ENCODE data around the gene RIC8A. TPM values are rescaled to one million over a fixed set of nuclear protein-coding genes. Genes with fewer than 3 reads are reported as not detected.

The RIC8A gene
- total and polyA plus RNA-seq, 2 donors from 2014 or later, result 52.3 to 92.1 TPM

GRCh38 chr11:199782-200181 is 7.7 kb upstream of the RIC8A start:
- Histone ChIP-seq H3K27me3 (ENCODE audit: control insufficient read depth, insufficient read depth, low read length) (no peaks in the 10 kb centered on the region), H3K36me3 (ENCODE audit: control insufficient read depth in 2 of 3, insufficient read depth in 3 of 3, low read length in 3 of 3) (peaks cover 0 to 16% (median 14%) of the 10 kb centered on the region in 3 donors), H3K4me3 (ENCODE audit: low read length in 3 of 3) (no peak overlapping the region), H3K27ac (ENCODE audit: low read depth in 2 of 2, low read length in 2 of 2) (no peak overlapping the region), H3K9ac (ENCODE audit: low read length in 3 of 3) (no peak overlapping the region), H3K4me1 (ENCODE audit: control insufficient read depth in 2 of 3, insufficient read depth in 2 of 3, low read depth in 1 of 3, low read length in 3 of 3) (peaks cover 0 to 3% (median 0%) of the 10 kb centered on the region in 3 donors), H3K9me3 (ENCODE audit: control insufficient read depth in 2 of 3, insufficient read depth in 1 of 3, low read length in 3 of 3) (no peaks in the 10 kb centered on the region)
- DNase-seq (peak in 2 of 5 donors; percentile 24 to 63), FAIRE-seq (no peak)
- TF ChIP-seq CTCF (IDR thresholded peaks at IDR 0.05; ENCODE audit: borderline replicate concordance, extremely low read depth, insufficient read depth), result no peak
- intact Hi-C loops (cut with DNase I), result no loop called here

- H3K36me3 ChIP-seq (ENCODE audit: control insufficient read depth in 2 of 3, insufficient read depth in 3 of 3, low read length in 3 of 3), result peaks cover 0 to 22% (median 20%) of the 10 kb centered on the region in 3 donors
- intact Hi-C loops (cut with DNase I), result no loop called here
- no peak overlapping the region for H3K9ac ChIP-seq (ENCODE audit: low read length in 3 of 3)
Observed at GRCh38 chr11:200224-201003, 7.1 kb upstream of the RIC8A start.

GRCh38 chr11:201966-202365 is 5.5 kb upstream of the RIC8A start:
- intact Hi-C loops (cut with DNase I), result no loop called here
- H3K27me3 ChIP-seq (ENCODE audit: control insufficient read depth, insufficient read depth, low read length), result no peaks in the 10 kb centered on the region
- H3K4me1 ChIP-seq (ENCODE audit: control insufficient read depth in 2 of 3, insufficient read depth in 2 of 3, low read depth in 1 of 3, low read length in 3 of 3), result peaks cover 0 to 19% (median 11%) of the 10 kb centered on the region in 3 donors
- H3K9me3 ChIP-seq (ENCODE audit: control insufficient read depth in 2 of 3, insufficient read depth in 1 of 3, low read length in 3 of 3), result no peaks in the 10 kb centered on the region
- FAIRE-seq, result no peak
- no peak for TF ChIP-seq CTCF (IDR thresholded peaks at IDR 0.05; ENCODE audit: borderline replicate concordance, extremely low read depth, insufficient read depth)
- peak in 2 of 5 donors; percentile 7 to 9 for DNase-seq
- no peak overlapping the region for H3K9ac ChIP-seq (ENCODE audit: low read length in 3 of 3)
- H3K27ac ChIP-seq (ENCODE audit: low read depth in 2 of 2, low read length in 2 of 2), result no peak overlapping the region
- H3K36me3 ChIP-seq (ENCODE audit: control insufficient read depth in 2 of 3, insufficient read depth in 3 of 3, low read length in 3 of 3), result peaks cover 0 to 24% (median 21%) of the 10 kb centered on the region in 3 donors
- H3K4me3 ChIP-seq (ENCODE audit: low read length in 3 of 3), result no peak overlapping the region

More at GRCh38 chr11:200224-201003, 7.1 kb upstream of the RIC8A start:
- no peak overlapping the region for H3K27ac ChIP-seq (ENCODE audit: low read depth in 2 of 2, low read length in 2 of 2)
- FAIRE-seq (no peak), DNase-seq (peak in 2 of 5 donors; percentile 27 to 65)
- no peak overlapping the region for H3K4me3 ChIP-seq (ENCODE audit: low read length in 3 of 3)
- no peaks in the 10 kb centered on the region for H3K9me3 ChIP-seq (ENCODE audit: control insufficient read depth in 2 of 3, insufficient read depth in 1 of 3, low read length in 3 of 3)
- no peak for TF ChIP-seq CTCF (IDR thresholded peaks at IDR 0.05; ENCODE audit: borderline replicate concordance, extremely low read depth, insufficient read depth)
- no peaks in the 10 kb centered on the region for H3K27me3 ChIP-seq (ENCODE audit: control insufficient read depth, insufficient read depth, low read length)
- H3K4me1 ChIP-seq (ENCODE audit: control insufficient read depth in 2 of 3, insufficient read depth in 2 of 3, low read depth in 1 of 3, low read length in 3 of 3), result peaks cover 0 to 7% (median 3%) of the 10 kb centered on the region in 3 donors

All from kidney (tissue), 14 donors.